K562 (cell line): Measurements from ENCODE around the gene FMOD. TPM values are rescaled to one million over a fixed set of nuclear protein-coding genes. Genes with fewer than 3 reads are reported as not detected.

Experiments used
- CBFB ChIP-seq: sonication (generic); formaldehyde crosslinking; IDR thresholded peaks from 2 replicates; pipeline ENCODE4 v1.4.0; 2020; ENCODE audit warnings: mild to moderate bottlenecking, missing genetic modification reagents
- CBX2 ChIP-seq: fragments of 200-600 bp; sonication (generic); IDR thresholded peaks from one replicate; pipeline ENCODE4 v1.6.1; 2012; ENCODE audit warnings: mild to moderate bottlenecking, low read length, inconsistent platforms; ENCODE audit not compliant: insufficient read depth, poor library complexity, severe bottlenecking
- ESRRA ChIP-seq: fragments of 450-650 bp; IDR thresholded peaks from 2 replicates; pipeline ENCODE4 v1.6.1; 2014; ENCODE audit warnings: low read depth, mild to moderate bottlenecking, moderate library complexity, borderline replicate concordance
- FOXJ2 ChIP-seq: fragments of 200-800 bp; sonication (Bioruptor generic); IDR thresholded peaks from 2 replicates; pipeline ENCODE4 v1.6.1; 2016; ENCODE audit warnings: missing genetic modification characterization, missing compliant biosample characterization
- GABPA ChIP-seq: fragments of 200-800 bp; sonication (Bioruptor generic); conservative IDR thresholded peaks from 2 replicates; pipeline ENCODE4 v1.6.1; 2016; ENCODE audit warnings: low read depth, missing genetic modification characterization, missing compliant biosample characterization
- HDGF ChIP-seq: fragments of 450-650 bp; IDR thresholded peaks from 2 replicates; pipeline ENCODE4 v1.6.1; 2016
- HMG20A ChIP-seq: fragments of 450-650 bp; formaldehyde crosslinking; conservative IDR thresholded peaks from 2 replicates; pipeline ENCODE4 v1.4.0; 2020; ENCODE audit warnings: mild to moderate bottlenecking, mixed read lengths
- ILF3 ChIP-seq: fragments of 450-650 bp; IDR thresholded peaks from 2 replicates; pipeline ENCODE4 v1.6.1; 2018; ENCODE audit warnings: antibody characterized with exemption, mild to moderate bottlenecking, moderate library complexity, borderline replicate concordance
- KLF10 ChIP-seq: fragments of 250-450 bp; sonication (Bioruptor Pico); IDR thresholded peaks from 2 replicates; pipeline ENCODE4 v1.6.1; 2021; ENCODE audit warnings: matching md5 sums
- KLF16 ChIP-seq: IDR thresholded peaks from 2 replicates; pipeline ENCODE4 v1.6.1; 2016; ENCODE audit warnings: antibody characterized with exemption
- MCM7 ChIP-seq, 2 experiments: fragments of 450-650 bp; IDR thresholded peaks; 2 replicates each; pipeline ENCODE4 v1.6.1; 2016 to 2018
- MIER1 ChIP-seq: fragments of 450-650 bp; IDR thresholded peaks from 2 replicates; pipeline ENCODE4 v1.6.1; 2016; ENCODE audit warnings: antibody characterized with exemption, mild to moderate bottlenecking, low read depth
- NFATC3 ChIP-seq: fragments of 450-650 bp; IDR thresholded peaks from 2 replicates; pipeline ENCODE4 v1.6.1; 2017; ENCODE audit warnings: mild to moderate bottlenecking
- RFX5 ChIP-seq: IDR thresholded peaks from 2 replicates; pipeline ENCODE4 v1.6.1; 2011; ENCODE audit warnings: low read depth, mild to moderate bottlenecking, improper control_type of control experiment, low read length
- TEAD1 ChIP-seq, 2 experiments: fragments of 450-650 bp in 1 of 2; sonication (generic) in 1 of 2; formaldehyde crosslinking; IDR thresholded peaks; 2 replicates each; pipeline versions ENCODE4 v1.4.0 to v1.8.0; 2020 to 2022; ENCODE audit warnings: mild to moderate bottlenecking in 2 of 2, missing genetic modification reagents in 1 of 2
- polyA plus RNA-seq, 8 experiments: library from polyadenylated mRNA; depleted of rRNA in 4 of 8; stranded (reverse) in 5 of 8; unstranded in 3 of 8; fragments of >200 nt; fragmentation: Nextera tagmentation in 2 of 8; fragmentation: Illumina TruSeq in 1 of 8; extraction: Ambion mirVana in 2 of 8; extraction: Trizol in 1 of 8; gene quantifications; 2 replicates each; pipeline versions ENCODE4 v1.2.1 to v1.2.3, GENCODE V29; 2011 to 2014; ENCODE audit warnings: inconsistent platforms in 1 of 8, missing spikeins in 1 of 8
- total RNA-seq, 7 experiments: library from RNA; depleted of rRNA in 6 of 7; stranded (reverse); fragments of >200 nt in 6 of 7; fragmentation: Illumina TruSeq in 2 of 7; extraction: Trizol in 2 of 7; gene quantifications; 2 replicates each; pipeline versions ENCODE4 v1.2.1 to v1.2.3, GENCODE V29; 2011 to 2021; ENCODE audit warnings: low replicate concordance in 1 of 7
- TF ChIP-seq, protein P1 (sequence below), 2 experiments: fragments of 450-650 bp; IDR thresholded peaks; 2 replicates each; pipeline ENCODE4 v1.6.1; 2016
- TF ChIP-seq, protein P2 (sequence below): fragments of 450-650 bp; formaldehyde crosslinking; IDR thresholded peaks from 2 replicates; pipeline ENCODE4 v1.4.0; 2022; ENCODE audit warnings: missing genetic modification characterization
- TF ChIP-seq, protein P3 (sequence below): sonication (generic); formaldehyde crosslinking; IDR thresholded peaks from 2 replicates; pipeline ENCODE4 v1.8.0; 2023; ENCODE audit warnings: mild to moderate bottlenecking, missing genetic modification reagents
- TF ChIP-seq, protein P4 (sequence below): fragments of 250-450 bp; sonication (Bioruptor Pico); IDR thresholded peaks from 2 replicates; pipeline ENCODE4 v1.4.0; 2020; ENCODE audit warnings: mild to moderate bottlenecking, moderate library complexity, borderline replicate concordance

The FMOD gene
- total and polyA plus RNA-seq, 9 of the 15 experiments (the other 6 are each of a cell fraction or from before 2014, with no cell fraction given) = 0.03 to 0.13 (median 0.03) TPM; not detected in 6

DNA sequence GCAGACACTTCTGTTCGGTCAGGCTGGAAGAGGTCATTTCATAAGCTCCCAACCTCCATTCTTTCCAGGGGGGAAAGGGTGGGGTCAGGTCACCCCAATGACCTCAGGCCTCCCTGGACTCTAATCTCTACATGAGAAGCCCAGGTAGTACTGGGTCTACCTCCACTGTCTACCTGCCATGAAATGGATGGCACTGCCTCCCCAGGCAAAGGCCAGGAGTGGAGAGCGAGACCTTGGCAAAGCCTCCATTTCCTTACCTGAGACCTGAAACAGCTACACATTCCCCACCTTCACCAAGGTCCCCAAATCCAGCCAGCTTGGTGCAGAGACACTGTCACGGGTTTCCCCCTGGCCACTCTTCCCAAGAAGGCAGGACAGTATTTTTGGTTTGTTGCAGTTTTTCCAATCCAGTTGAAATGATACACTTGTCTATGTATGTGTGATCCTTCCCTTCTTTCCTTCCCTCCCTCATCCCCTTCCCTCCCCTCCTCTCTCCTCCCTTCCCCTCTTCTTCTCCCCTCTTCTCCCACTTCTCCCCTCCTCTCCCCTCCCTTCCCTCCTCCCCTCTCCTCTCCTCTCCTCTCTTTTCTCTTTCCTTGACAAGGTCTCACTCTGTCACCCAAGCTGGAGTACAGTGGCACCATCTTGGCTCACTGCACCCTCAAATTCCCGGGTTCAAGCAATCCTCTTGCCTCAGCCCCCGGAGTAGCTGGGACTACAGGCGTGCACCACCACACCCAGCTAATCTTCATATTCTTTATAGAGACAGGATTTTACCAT lies 29.5 kb downstream of the FMOD start (continued):
- TF ChIP-seq, protein P1, sequence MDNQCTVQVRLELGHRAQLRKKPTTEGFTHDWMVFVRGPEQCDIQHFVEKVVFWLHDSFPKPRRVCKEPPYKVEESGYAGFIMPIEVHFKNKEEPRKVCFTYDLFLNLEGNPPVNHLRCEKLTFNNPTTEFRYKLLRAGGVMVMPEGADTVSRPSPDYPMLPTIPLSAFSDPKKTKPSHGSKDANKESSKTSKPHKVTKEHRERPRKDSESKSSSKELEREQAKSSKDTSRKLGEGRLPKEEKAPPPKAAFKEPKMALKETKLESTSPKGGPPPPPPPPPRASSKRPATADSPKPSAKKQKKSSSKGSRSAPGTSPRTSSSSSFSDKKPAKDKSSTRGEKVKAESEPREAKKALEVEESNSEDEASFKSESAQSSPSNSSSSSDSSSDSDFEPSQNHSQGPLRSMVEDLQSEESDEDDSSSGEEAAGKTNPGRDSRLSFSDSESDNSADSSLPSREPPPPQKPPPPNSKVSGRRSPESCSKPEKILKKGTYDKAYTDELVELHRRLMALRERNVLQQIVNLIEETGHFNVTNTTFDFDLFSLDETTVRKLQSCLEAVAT (IDR thresholded peaks at IDR 0.05) = 0 out of 4 replicates have a peak, but pooled peaks of 1 of the 2 experiments have one; percentile 14
- TF ChIP-seq MCM7 (IDR thresholded peaks at IDR 0.05) (no peak), KLF10 (CRISPR knock-in tag) (no peak), CBFB (peak; percentile 21; the same call in 1 of the 2 replicates), HDGF (0 out of 2 replicates have a peak, but pooled peaks have one; percentile 63), TEAD1 (CRISPR knock-in tag; IDR thresholded peaks at IDR 0.05) (no peak), RFX5 (no peak), KLF16 (no peak), NFATC3 (no peak), FOXJ2 (tag) (no peak), HMG20A (no peak), MIER1 (no peak), CBX2 (no peak), ESRRA (0 out of 2 replicates have a peak, but pooled peaks have one; percentile 0), ILF3 (no peak), GABPA (tag) (no peak)
- TF ChIP-seq, protein P2, sequence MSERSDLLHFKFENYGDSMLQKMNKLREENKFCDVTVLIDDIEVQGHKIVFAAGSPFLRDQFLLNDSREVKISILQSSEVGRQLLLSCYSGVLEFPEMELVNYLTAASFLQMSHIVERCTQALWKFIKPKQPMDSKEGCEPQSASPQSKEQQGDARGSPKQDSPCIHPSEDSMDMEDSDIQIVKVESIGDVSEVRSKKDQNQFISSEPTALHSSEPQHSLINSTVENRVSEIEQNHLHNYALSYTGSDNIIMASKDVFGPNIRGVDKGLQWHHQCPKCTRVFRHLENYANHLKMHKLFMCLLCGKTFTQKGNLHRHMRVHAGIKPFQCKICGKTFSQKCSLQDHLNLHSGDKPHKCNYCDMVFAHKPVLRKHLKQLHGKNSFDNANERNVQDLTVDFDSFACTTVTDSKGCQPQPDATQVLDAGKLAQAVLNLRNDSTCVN (CRISPR knock-in tag) = no peak
- TF ChIP-seq, protein P3, sequence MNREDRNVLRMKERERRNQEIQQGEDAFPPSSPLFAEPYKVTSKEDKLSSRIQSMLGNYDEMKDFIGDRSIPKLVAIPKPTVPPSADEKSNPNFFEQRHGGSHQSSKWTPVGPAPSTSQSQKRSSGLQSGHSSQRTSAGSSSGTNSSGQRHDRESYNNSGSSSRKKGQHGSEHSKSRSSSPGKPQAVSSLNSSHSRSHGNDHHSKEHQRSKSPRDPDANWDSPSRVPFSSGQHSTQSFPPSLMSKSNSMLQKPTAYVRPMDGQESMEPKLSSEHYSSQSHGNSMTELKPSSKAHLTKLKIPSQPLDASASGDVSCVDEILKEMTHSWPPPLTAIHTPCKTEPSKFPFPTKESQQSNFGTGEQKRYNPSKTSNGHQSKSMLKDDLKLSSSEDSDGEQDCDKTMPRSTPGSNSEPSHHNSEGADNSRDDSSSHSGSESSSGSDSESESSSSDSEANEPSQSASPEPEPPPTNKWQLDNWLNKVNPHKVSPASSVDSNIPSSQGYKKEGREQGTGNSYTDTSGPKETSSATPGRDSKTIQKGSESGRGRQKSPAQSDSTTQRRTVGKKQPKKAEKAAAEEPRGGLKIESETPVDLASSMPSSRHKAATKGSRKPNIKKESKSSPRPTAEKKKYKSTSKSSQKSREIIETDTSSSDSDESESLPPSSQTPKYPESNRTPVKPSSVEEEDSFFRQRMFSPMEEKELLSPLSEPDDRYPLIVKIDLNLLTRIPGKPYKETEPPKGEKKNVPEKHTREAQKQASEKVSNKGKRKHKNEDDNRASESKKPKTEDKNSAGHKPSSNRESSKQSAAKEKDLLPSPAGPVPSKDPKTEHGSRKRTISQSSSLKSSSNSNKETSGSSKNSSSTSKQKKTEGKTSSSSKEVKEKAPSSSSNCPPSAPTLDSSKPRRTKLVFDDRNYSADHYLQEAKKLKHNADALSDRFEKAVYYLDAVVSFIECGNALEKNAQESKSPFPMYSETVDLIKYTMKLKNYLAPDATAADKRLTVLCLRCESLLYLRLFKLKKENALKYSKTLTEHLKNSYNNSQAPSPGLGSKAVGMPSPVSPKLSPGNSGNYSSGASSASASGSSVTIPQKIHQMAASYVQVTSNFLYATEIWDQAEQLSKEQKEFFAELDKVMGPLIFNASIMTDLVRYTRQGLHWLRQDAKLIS (CRISPR knock-in tag) = no peak
- TF ChIP-seq, protein P4, sequence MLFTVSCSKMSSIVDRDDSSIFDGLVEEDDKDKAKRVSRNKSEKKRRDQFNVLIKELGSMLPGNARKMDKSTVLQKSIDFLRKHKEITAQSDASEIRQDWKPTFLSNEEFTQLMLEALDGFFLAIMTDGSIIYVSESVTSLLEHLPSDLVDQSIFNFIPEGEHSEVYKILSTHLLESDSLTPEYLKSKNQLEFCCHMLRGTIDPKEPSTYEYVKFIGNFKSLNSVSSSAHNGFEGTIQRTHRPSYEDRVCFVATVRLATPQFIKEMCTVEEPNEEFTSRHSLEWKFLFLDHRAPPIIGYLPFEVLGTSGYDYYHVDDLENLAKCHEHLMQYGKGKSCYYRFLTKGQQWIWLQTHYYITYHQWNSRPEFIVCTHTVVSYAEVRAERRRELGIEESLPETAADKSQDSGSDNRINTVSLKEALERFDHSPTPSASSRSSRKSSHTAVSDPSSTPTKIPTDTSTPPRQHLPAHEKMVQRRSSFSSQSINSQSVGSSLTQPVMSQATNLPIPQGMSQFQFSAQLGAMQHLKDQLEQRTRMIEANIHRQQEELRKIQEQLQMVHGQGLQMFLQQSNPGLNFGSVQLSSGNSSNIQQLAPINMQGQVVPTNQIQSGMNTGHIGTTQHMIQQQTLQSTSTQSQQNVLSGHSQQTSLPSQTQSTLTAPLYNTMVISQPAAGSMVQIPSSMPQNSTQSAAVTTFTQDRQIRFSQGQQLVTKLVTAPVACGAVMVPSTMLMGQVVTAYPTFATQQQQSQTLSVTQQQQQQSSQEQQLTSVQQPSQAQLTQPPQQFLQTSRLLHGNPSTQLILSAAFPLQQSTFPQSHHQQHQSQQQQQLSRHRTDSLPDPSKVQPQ (CRISPR knock-in tag) = no peak
